ENCODE data around the gene CNFN. TPM values are rescaled to one million over a fixed set of nuclear protein-coding genes. Genes with fewer than 3 reads are reported as not detected.
A peak's percentile ranks its signal among the peaks of the same experiment; 100 is the strongest.

The CNFN gene
- total and polyA plus RNA-seq, 2 experiments from 2014 or later, result 6.7 to 54.5 TPM

GRCh38 chr19:42400404-42400803 is 10.3 kb upstream of the CNFN start (continued):
- no peak for TF ChIP-seq REST (IDR thresholded peaks at IDR 0.05; ENCODE audit: unreplicated experiment)
- no peak for TF ChIP-seq ETS1 (IDR thresholded peaks at IDR 0.05)
- no peak for TF ChIP-seq JUNB (IDR thresholded peaks at IDR 0.05; ENCODE audit: unreplicated experiment)

GRCh38 chr19:42397263-42398166 is 7.4 kb upstream of the CNFN start:
- H3K36me3 Mint-ChIP-seq (ENCODE audit: low read depth), result peaks cover 5% of the 10 kb centered on the region; the same call in 1 of the 3 replicates
- DNase-seq (ENCODE audit: low spot score), result no peak
- Histone ChIP-seq H3K4me1 (ENCODE audit: insufficient read depth) (peaks cover 12% of the 10 kb centered on the region), H3K4me2 (peak overlapping the region; percentile 99), H3K4me3 (peak overlapping the region; percentile 76), H3K36me3 (ENCODE audit: insufficient read depth) (no peaks in the 10 kb centered on the region), H3K79me2 (replicated peaks; ENCODE audit: insufficient read depth) (peaks cover 7% of the 10 kb centered on the region; the same call in 1 of the 2 replicates), H4K20me1 (replicated peaks; ENCODE audit: insufficient read depth) (peaks cover 6% of the 10 kb centered on the region; the same call in 1 of the 2 replicates), H3F3A (replicated peaks; ENCODE audit: low read depth) (peaks cover 7% of the 10 kb centered on the region), H3K27ac (ENCODE audit: low read depth) (no peak overlapping the region), H3K27me3 (ENCODE audit: insufficient read depth) (peaks cover 8% of the 10 kb centered on the region; the same call in 1 of the 2 replicates), H2AFZ (peak overlapping the region; percentile 44; the same call in 1 of the 2 replicates), H3K9me2 (ENCODE audit: insufficient read depth) (no peaks in the 10 kb centered on the region)
- H3K27ac Mint-ChIP-seq, result peak overlapping the region; percentile 83
- peaks cover 32% of the 10 kb centered on the region for H3K27me3 Mint-ChIP-seq (ENCODE audit: insufficient read depth, low read depth, poor library complexity)
- no peaks in the 10 kb centered on the region; the same call in 2 of the 3 replicates for H3K9me3 Mint-ChIP-seq
- peak overlapping the region; percentile 89 for H3K4me3 Mint-ChIP-seq
- H3K4me1 Mint-ChIP-seq, result peaks cover 33% of the 10 kb centered on the region
- no peak; the same call in 2 of the 3 replicates for ATAC-seq
- TF ChIP-seq EZH2phosphoT487 (IDR thresholded peaks at IDR 0.05; ENCODE audit: unreplicated experiment), result no peak
- TF ChIP-seq NANOG (IDR thresholded peaks at IDR 0.05; ENCODE audit: borderline replicate concordance), result no peak
- TF ChIP-seq REST (IDR thresholded peaks at IDR 0.05; ENCODE audit: unreplicated experiment), result no peak
- no peak for TF ChIP-seq CREB1 (CRISPR knock-in tag; IDR thresholded peaks at IDR 0.05; ENCODE audit: low read depth)
- no peak for TF ChIP-seq EZH2 (IDR thresholded peaks at IDR 0.05; ENCODE audit: low read depth, unreplicated experiment)
- no peak for TF ChIP-seq STAT1 (IDR thresholded peaks at IDR 0.05; ENCODE audit: unreplicated experiment)
- no peak for TF ChIP-seq JUNB (IDR thresholded peaks at IDR 0.05; ENCODE audit: unreplicated experiment)
- TF ChIP-seq ZNF331 (CRISPR knock-in tag; IDR thresholded peaks at IDR 0.05; ENCODE audit: low read depth), result no peak
- TF ChIP-seq POLR2AphosphoS5 (IDR thresholded peaks at IDR 0.05; ENCODE audit: low read depth), result no peak
